NCI-H2029 treated with DMSO at 0.1 percent for 48 hours (cell line): ENCODE results near the gene TEKT4.
"Not testable (repeated sequence)": the region's sequence is repeated elsewhere in the genome, so short reads cannot be mapped to it uniquely, and the experiment has no call there.

Experiments
- DNase-seq: peaks from one replicate; lab custom pipeline; 2025; lab: John Stamatoyannopoulos, UW

The TEKT4 gene, protein sequence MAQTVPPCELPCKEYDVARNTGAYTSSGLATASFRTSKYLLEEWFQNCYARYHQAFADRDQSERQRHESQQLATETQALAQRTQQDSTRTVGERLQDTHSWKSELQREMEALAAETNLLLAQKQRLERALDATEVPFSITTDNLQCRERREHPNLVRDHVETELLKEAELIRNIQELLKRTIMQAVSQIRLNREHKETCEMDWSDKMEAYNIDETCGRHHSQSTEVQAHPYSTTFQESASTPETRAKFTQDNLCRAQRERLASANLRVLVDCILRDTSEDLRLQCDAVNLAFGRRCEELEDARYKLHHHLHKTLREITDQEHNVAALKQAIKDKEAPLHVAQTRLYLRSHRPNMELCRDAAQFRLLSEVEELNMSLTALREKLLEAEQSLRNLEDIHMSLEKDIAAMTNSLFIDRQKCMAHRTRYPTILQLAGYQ

DNA sequence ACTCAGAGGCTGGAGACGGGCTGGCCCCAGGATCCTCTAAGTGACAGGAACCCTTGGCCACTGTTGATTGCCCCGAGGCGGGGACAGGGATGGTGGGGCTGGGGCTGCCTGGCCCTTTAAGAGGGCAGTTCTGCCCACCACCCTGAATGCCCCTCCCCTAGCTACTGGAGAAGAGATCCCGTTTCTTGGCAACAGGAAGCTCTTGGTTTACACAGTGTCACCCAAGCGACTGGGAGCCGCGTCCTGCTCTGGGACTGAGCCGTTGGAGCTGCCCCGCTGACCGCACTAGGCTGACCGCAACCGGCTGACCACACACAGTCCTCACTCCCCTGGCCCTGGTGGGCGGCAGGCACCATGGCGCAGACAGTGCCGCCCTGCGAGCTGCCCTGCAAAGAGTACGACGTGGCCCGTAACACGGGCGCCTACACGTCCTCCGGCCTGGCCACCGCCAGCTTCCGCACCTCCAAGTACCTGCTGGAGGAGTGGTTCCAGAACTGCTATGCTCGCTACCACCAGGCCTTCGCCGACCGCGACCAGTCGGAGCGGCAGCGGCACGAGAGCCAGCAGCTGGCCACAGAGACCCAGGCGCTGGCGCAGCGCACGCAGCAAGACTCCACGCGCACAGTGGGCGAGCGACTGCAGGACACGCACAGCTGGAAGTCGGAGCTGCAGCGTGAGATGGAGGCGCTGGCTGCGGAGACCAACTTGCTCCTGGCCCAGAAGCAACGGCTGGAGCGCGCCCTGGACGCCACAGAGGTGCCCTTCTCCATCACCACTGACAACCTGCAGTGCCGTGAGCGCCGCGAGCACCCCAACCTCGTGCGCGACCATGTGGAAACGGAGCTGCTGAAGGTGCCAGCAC is at the start of gene TEKT4:
TEKT4 (plus strand) TSS at position 205 of the 862 bp plus-strand sequence; CDS start at position 355, 150 bp downstream.
- DNase-seq = no peak

GRCh38 chr2:94839224-94839623 is 32.0 kb upstream of the TEKT4 start:
- not testable (repeated sequence) for DNase-seq

DNA sequence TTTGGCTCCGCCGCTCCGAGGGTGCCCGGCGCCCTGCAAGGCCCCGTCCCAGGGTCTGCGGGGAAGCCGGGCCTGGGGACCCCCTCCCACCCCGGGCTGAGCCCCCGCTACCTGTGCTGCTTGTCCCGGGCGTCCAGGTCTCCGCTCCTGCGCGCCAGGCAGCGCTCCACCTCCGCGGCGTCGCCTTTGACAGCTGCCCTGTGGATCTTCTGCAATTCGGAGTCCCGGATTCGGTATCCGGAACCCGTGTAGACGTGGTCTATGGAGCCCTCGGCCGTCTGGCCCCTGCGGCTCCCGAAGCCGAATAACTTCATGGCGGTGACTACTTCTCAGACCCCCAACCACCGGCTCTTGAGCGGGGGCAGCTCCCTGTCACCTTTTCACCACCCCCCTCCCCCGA is 14.4 kb upstream of the TEKT4 start:
- not testable (repeated sequence) for DNase-seq

DNA sequence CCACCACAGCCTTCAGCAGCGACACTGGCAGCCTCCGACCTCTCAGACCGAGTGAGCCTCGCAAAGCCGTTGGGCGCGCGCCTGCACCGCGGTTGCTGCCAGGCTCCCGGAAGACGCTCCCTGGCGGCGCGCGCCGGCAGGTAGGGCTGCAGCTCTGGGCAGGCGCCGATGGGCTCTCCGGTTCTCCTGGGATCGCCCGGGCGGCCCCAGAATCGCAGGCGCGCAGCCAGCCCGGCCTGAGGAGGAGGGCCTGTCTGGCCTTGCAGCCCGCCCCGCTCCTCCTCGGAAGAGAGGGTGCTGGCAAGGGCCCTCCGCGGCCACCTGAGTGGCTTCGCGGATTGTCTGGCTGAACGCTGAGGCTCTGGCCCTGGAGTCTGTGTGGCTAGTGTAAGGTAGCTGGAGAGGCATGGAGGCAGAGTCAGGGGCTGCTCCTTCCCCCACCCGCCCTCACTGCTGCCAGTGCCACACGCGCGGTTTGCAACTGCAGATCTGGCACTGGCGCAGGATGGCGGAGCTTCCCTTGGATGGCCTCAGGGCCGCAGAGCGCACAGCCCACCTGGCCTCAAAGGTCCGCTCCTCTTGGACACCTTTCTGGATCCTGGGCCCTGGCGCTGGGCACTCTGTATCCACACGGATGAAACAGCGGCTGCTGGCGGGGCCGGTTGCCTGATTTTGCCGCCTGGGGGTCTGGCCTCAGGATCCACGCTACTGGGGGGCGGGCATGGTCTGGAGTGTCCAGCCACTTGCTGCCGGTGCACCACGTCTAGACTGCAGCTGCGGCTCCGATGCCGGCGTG is 13.7 kb upstream of the TEKT4 start:
- not testable (repeated sequence) for DNase-seq

DNA sequence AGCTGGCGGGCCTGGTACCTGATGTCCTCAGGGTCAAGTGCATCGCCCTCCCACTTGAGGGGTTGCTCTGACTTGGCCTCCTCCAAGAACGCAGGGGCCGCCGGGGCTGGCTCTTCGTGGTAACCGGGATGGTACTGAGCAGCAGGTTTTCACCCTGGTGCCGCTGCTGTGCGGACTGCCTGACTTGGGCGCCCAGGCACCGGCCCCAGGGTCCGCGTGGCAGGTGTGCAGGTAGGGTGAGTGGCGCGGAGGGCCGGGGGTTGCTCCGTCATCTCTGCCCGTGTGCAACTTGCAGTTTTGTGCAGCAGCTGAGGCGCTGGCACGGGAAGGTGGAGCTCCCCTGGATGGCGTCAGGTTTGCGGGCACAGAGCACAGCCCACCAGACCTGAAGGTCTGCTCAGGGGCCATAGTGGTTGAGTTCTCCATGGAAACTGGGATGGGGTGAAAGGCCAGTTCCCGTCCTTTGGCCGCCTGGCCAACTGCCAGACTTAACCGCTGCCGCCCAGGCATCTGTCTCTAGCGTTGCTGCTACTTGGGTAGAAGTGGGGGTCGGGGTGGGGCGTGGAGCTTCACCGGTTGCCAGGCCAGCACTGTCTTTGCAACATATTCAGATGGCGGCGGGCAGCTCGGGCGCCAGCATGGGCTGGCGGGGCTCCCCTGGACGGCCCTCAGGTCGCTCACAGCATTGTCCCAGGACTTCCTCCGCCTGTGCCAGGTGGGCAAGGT is 12.9 kb upstream of the TEKT4 start:
- not testable (repeated sequence) for DNase-seq

GRCh38 chr2:94861308-94862152 is 9.7 kb upstream of the TEKT4 start:
- DNase-seq = no peak

- not testable (repeated sequence) for DNase-seq
These were observed 8.3 kb upstream of the TEKT4 start for GRCh38 chr2:94862903-94863302.

DNA sequence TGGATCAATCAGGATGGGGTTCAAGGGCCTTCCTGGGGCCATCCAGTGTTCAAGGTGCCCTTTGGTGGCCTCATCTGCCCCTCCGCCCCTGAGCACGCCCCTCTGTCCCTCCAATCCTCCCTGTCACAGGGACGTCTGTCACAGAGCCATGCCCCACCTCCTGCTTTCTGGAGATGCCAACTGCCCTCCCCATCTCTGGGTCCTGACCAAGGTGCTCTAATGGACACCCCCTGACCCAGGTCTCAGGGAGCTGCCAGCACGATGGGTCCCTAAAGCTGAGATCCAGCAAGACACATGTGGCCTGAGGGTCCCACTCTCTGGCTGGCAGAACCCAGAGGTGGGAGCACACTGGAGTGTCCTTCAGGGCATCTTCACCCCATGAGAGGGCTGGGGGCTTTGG is 2.1 kb upstream of the TEKT4 start:
- DNase-seq = no peak

- no peak for DNase-seq
These were observed 1.4 kb upstream of the TEKT4 start for GRCh38 chr2:94869552-94870439.

GRCh38 chr2:94870440-94871225 is 597 bp upstream of the TEKT4 start:
- DNase-seq = no peak

- no peak for DNase-seq
These were observed 923 bp downstream of the TEKT4 start for GRCh38 chr2:94872088-94872618.

DNA sequence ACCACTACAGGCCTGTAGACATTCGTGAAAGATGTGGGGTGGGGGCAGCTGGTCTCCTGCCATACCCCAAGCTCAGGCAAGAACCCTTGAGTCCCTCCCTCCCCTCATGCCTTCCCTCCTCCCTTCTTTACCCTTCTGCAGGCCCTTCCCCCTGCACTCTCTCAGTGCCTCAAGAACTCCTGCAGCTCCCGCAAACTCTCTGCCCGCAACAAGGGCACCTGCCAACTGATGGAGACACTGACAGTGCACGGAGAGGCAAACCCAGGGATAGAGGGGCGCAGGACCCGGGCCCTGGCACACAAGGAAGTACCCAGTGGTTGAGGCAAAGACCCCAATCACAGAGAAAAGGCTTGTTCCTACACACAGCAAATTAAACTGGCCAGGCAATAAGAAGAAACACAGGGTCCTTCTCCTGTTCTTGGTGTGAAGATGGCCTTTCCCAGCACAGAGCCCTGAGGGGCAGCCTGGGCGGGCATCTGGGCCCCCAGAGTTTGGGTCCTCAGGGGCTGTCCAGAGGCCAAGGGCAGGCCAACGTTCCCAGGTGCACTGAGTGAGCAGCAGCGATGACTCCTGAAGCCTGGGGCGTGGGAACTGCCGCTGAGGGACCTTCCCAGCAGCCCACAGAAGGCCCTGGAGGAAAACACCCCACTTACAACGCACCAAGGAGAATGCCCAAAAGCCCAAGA is 1.6 kb downstream of the TEKT4 start:
- DNase-seq = no peak

GRCh38 chr2:94873362-94874276 is 2.4 kb downstream of the TEKT4 start:
- DNase-seq = no peak

- no peak for DNase-seq
These were observed 3.2 kb downstream of the TEKT4 start for GRCh38 chr2:94874277-94874997.

- no peak for DNase-seq
These were observed 4.0 kb downstream of the TEKT4 start for GRCh38 chr2:94875064-94875819.
